ENCODE measurements around the gene ABI2. TPM values are rescaled to one million over a fixed set of nuclear protein-coding genes. Genes with fewer than 3 reads are reported as not detected.

ABI2 gene
- total RNA-seq, 1 donor from 2014 or later = 101 TPM

DNA sequence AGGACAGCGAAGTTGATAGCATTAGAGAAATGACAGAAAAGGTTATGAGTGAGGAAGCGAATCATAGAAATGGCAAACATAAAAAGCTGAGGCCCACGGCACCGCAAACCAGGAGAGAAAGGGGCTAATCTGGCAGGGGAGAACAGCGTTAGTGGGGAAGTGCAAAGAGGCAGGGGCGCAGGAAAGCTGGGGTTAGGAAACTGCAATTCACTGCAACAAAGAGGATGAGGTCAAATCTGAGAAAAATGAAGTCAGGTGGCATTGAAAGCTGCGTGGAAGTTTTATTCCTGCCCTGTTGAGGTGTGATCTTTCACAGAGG is 653 bp upstream of the ABI2 start:
- H3K4me3 Mint-ChIP-seq (ENCODE audit: unreplicated experiment) = peak overlapping the region; percentile 98
- no peak for DNase-seq
- peaks cover 16% of the 10 kb centered on the region for H3K4me1 Mint-ChIP-seq (ENCODE audit: low read depth, unreplicated experiment)
- H3K36me3 Mint-ChIP-seq (ENCODE audit: unreplicated experiment) = peaks cover 5% of the 10 kb centered on the region
- H3K9me3 Mint-ChIP-seq (ENCODE audit: unreplicated experiment) = peaks cover 12% of the 10 kb centered on the region
- peaks cover 9% of the 10 kb centered on the region for H3K27me3 Mint-ChIP-seq (ENCODE audit: unreplicated experiment)
- peak overlapping the region; percentile 100 for H3K27ac Mint-ChIP-seq (ENCODE audit: unreplicated experiment)
- TF ChIP-seq, protein P1, sequence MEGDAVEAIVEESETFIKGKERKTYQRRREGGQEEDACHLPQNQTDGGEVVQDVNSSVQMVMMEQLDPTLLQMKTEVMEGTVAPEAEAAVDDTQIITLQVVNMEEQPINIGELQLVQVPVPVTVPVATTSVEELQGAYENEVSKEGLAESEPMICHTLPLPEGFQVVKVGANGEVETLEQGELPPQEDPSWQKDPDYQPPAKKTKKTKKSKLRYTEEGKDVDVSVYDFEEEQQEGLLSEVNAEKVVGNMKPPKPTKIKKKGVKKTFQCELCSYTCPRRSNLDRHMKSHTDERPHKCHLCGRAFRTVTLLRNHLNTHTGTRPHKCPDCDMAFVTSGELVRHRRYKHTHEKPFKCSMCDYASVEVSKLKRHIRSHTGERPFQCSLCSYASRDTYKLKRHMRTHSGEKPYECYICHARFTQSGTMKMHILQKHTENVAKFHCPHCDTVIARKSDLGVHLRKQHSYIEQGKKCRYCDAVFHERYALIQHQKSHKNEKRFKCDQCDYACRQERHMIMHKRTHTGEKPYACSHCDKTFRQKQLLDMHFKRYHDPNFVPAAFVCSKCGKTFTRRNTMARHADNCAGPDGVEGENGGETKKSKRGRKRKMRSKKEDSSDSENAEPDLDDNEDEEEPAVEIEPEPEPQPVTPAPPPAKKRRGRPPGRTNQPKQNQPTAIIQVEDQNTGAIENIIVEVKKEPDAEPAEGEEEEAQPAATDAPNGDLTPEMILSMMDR (IDR thresholded peaks at IDR 0.05; ENCODE audit: partially characterized antibody, unreplicated experiment) = no peak

DNA sequence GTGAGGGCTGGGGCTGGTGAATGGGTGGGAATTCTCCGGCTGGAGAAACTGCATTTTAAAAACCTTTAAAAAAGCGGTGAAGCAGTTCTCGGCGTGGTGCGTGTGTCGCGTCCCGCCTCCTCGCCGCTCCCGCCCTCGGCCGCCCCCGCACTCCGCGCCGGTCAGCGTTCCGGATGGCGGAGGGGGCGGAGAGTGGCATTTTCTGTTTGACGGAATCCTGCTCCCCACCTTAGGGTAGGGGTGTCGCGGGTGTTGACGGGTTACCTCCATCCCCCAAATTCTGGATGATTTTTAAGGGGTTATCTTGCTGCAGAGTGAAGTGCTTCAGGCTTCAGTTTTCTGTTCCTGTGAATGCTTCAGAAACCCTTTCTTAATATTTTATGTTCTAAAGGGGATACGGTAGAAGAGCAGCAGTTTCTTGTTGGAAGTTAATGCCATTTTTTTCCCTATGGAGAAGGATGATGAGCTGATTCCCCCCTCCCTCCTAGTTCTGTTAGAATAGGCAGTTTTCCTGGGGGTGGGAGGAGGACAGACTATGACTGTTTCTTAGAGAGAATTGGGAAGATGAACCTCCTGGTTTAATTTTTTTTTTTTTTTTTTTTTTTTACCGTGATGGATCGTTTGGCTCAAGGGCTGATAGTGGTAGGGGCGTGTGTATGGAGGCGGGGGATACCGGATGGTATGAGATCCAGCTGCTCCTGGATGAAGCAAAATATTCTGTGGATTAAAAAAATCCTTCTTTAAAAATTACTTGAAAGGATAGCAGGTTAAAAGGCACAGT is 756 bp downstream of the ABI2 start:
- peak overlapping the region; percentile 90 for H3K27ac Mint-ChIP-seq (ENCODE audit: unreplicated experiment)
- peaks cover 19% of the 10 kb centered on the region for H3K4me1 Mint-ChIP-seq (ENCODE audit: low read depth, unreplicated experiment)
- H3K36me3 Mint-ChIP-seq (ENCODE audit: unreplicated experiment) = peaks cover 5% of the 10 kb centered on the region
- peak overlapping the region; percentile 94 for H3K4me3 Mint-ChIP-seq (ENCODE audit: unreplicated experiment)
- DNase-seq = peak; percentile 65
- peaks cover 12% of the 10 kb centered on the region for H3K9me3 Mint-ChIP-seq (ENCODE audit: unreplicated experiment)
- TF ChIP-seq, protein P1 (IDR thresholded peaks at IDR 0.05; ENCODE audit: partially characterized antibody, unreplicated experiment) = no peak
- peaks cover 9% of the 10 kb centered on the region for H3K27me3 Mint-ChIP-seq (ENCODE audit: unreplicated experiment)

DNA sequence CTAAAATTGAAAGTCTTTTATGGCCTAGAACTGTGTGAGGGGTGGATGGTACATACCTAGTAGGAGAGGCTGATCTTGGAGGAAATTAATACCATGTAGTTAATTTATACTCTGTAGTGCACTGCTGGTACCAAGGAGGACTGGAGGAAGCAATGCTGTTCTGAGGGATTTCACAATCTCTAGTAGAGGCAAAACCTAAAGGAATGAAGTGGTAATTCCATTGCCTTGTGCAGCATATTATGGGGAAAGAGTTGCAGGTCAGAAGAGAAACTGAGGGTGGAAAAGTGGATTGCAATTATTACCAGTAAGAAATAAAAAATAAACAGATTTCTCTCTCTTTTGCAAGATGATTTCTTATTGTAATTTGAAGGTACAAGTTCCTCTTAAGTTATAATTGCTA is 2.2 kb downstream of the ABI2 start:
- Mint-ChIP-seq H3K4me1 (ENCODE audit: low read depth, unreplicated experiment) (peaks cover 15% of the 10 kb centered on the region), H3K27me3 (ENCODE audit: unreplicated experiment) (peaks cover 9% of the 10 kb centered on the region), H3K4me3 (ENCODE audit: unreplicated experiment) (peak overlapping the region; percentile 94), H3K27ac (ENCODE audit: unreplicated experiment) (peak overlapping the region; percentile 34), H3K9me3 (ENCODE audit: unreplicated experiment) (peaks cover 12% of the 10 kb centered on the region), H3K36me3 (ENCODE audit: unreplicated experiment) (peaks cover 5% of the 10 kb centered on the region)
- TF ChIP-seq, protein P1 (IDR thresholded peaks at IDR 0.05; ENCODE audit: partially characterized antibody, unreplicated experiment) = no peak
- no peak for DNase-seq

DNA sequence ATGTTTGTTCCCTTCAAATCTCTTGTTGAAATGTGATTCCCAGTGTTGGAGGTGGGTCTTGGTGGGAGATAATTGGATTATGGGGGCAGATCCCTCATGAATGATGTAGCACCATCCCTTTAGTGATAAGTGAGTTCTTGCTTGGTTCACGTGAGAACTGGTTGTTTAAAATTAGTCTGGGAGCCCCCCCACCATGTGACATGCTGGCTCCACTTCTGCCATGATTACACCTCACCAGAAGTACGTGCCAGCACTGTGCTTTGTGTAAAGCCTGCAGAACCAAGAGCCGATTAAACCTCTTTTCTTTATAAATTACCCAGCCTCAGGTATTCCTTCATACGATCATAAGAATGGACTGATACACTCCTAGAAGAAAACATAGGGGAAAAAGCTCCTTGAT is 10.1 kb downstream of the ABI2 start:
- H3K27me3 Mint-ChIP-seq (ENCODE audit: unreplicated experiment) = no peaks in the 10 kb centered on the region
- no peaks in the 10 kb centered on the region for H3K36me3 Mint-ChIP-seq (ENCODE audit: unreplicated experiment)
- DNase-seq = no peak
- H3K4me1 Mint-ChIP-seq (ENCODE audit: low read depth, unreplicated experiment) = peaks cover 6% of the 10 kb centered on the region
- H3K9me3 Mint-ChIP-seq (ENCODE audit: unreplicated experiment) = no peaks in the 10 kb centered on the region
- TF ChIP-seq, protein P1 (IDR thresholded peaks at IDR 0.05; ENCODE audit: partially characterized antibody, unreplicated experiment) = no peak
- no peak overlapping the region for H3K4me3 Mint-ChIP-seq (ENCODE audit: unreplicated experiment)
- H3K27ac Mint-ChIP-seq (ENCODE audit: unreplicated experiment) = no peak overlapping the region

DNA sequence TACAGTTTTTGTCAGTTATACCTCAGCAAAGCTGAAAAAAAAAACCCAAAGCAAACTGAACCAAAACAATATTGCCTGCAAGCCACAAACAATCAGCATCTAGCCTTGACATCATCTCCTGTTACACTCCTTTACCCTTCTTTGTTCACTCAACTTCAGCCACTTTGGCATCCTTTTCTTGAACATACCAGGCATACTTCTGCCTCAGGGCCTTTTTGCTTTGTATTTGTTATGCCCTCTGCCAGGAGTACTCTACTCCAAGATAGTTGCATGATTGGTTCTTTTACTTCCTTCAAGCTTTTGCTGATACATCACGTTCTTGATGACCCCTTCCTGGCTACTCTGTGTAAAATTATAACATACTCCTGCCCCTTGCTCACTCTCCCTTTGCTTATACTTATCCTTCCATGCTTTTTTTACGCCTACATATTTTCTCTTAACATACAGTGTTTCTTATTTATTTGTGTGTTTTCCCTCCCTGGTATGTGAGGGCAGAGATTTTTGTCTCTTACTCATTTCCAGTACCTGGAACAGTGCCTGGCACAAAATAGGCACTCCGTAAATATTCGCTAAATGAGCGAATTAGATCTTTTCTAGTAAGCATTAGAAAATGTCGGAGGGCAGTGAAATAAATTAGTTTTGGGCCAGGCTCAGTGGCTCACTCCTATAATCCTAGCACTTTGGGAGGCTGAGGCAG is 12.7 kb downstream of the ABI2 start:
- Mint-ChIP-seq H3K36me3 (ENCODE audit: unreplicated experiment) (no peaks in the 10 kb centered on the region), H3K27me3 (ENCODE audit: unreplicated experiment) (no peaks in the 10 kb centered on the region), H3K27ac (ENCODE audit: unreplicated experiment) (no peak overlapping the region), H3K4me1 (ENCODE audit: low read depth, unreplicated experiment) (peaks cover 5% of the 10 kb centered on the region), H3K4me3 (ENCODE audit: unreplicated experiment) (no peak overlapping the region), H3K9me3 (ENCODE audit: unreplicated experiment) (no peaks in the 10 kb centered on the region)
- TF ChIP-seq, protein P1 (IDR thresholded peaks at IDR 0.05; ENCODE audit: partially characterized antibody, unreplicated experiment) = no peak
- DNase-seq = no peak

Measured in glutamatergic neuron (in vitro differentiated cells).